Vagina (tissue), 2 donors: ENCODE data around the gene TMEM9.

ENCODE experiments used
- POLR2A ChIP-seq, 2 donors: fragments of 450-650 bp; IDR thresholded peaks; one replicate each; pipeline ENCODE4 v1.6.1; 2017; ENCODE audit warnings: antibody characterized with exemption in 2 of 2, mild to moderate bottlenecking in 2 of 2, moderate library complexity in 2 of 2
- POLR2AphosphoS5 ChIP-seq, 2 donors: sonication (generic); formaldehyde crosslinking; IDR thresholded peaks; one replicate each; pipeline ENCODE4 v1.9.0; 2017; ENCODE audit warnings: antibody characterized with exemption in 2 of 2, mild to moderate bottlenecking in 2 of 2, low read depth in 1 of 2; ENCODE audit not compliant: insufficient read depth in 1 of 2
- TF ChIP-seq, protein P1 (sequence below), 3 experiments: fragments of 450-650 bp in 2 of 3; fragments of 200-600 bp in 1 of 3; sonication (generic) in 1 of 3; IDR thresholded peaks; one replicate each; pipeline ENCODE4 v1.5.1; 2017 to 2019; ENCODE audit warnings: antibody characterized with exemption in 3 of 3, mild to moderate bottlenecking in 2 of 3, moderate library complexity in 2 of 3

DNA sequence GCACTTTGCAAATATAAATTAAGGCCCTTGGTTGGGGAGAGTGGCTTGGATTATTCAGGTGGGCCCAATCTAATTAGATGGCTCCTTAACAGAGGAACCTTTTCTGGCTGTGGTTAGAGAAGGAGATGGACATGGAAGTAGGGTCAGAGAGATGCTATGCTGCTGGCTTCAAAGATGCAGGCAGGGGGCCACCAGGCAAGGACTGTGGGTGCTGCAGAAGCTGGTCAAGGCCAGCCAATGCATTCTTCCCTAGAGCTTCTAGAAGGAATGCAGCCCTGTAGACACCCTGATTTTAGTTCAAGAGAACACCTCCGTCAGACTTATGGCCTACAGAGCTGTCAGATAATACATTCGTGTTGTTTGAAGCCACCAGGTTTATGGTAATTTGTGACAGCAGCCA lies 3.7 kb upstream of the TMEM9 start:
- TF ChIP-seq, protein P1, sequence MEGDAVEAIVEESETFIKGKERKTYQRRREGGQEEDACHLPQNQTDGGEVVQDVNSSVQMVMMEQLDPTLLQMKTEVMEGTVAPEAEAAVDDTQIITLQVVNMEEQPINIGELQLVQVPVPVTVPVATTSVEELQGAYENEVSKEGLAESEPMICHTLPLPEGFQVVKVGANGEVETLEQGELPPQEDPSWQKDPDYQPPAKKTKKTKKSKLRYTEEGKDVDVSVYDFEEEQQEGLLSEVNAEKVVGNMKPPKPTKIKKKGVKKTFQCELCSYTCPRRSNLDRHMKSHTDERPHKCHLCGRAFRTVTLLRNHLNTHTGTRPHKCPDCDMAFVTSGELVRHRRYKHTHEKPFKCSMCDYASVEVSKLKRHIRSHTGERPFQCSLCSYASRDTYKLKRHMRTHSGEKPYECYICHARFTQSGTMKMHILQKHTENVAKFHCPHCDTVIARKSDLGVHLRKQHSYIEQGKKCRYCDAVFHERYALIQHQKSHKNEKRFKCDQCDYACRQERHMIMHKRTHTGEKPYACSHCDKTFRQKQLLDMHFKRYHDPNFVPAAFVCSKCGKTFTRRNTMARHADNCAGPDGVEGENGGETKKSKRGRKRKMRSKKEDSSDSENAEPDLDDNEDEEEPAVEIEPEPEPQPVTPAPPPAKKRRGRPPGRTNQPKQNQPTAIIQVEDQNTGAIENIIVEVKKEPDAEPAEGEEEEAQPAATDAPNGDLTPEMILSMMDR (IDR thresholded peaks at IDR 0.05) = no peak
- TF ChIP-seq POLR2A (IDR thresholded peaks at IDR 0.05) (no peak), POLR2AphosphoS5 (IDR thresholded peaks at IDR 0.05; ENCODE audit: insufficient read depth in 1 of 2, low read depth in 1 of 2) (no peak)
